OCI-M2 (cell line): ENCODE measurements around the gene PODN.

Experiments
- DNase-seq: peaks from one replicate; lab custom pipeline; 2025; ENCODE audit not compliant: unreplicated experiment; lab: John Stamatoyannopoulos, UW

The PODN gene

DNA sequence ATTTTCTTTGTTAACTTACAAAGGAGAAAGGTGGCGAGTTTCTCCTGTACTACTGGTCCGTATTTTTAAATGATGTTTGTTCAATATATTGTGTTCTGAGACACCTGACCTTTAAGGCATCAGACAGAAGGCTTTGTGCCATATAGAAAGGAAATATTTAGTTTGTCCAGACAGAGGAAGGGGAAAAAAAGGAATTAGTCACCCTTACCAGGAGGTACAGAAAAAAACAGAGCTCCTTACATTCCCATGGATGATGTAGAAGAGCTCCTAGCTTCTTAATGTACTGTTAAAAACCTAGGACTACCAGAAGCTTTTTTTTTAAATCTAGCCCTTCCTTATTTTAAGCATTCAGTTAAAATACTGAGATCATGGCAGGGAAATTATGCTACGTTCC, 12.4 kb upstream of the PODN start:
- no peak for DNase-seq

DNA sequence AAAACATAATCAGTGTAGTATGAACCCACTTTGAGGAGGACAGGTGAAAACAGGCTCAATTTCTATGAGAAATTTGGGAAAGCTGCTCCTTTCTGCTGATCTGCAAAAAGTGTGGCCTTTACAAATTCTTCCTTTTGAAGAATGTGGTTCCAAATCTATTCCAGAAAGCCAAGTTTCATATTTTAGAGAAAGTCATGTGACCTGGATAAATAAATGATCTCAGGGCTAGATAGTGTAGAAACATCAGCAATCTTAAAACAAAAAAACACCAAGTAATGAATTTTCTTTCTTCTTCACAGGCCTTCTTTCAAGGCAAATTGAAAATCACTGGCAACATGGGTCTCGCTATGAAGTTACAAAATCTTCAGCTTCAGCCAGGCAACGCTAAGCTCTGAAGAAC, 11.7 kb upstream of the PODN start:
- no peak for DNase-seq

GRCh38 chr1:53051676-53052075, 10.3 kb upstream of the PODN start:
- DNase-seq = no peak

- no peak for DNase-seq
Measured at GRCh38 chr1:53057127-53057526, 4.9 kb upstream of the PODN start.

GRCh38 chr1:53060579-53060978, 1.4 kb upstream of the PODN start:
- DNase-seq = no peak

GRCh38 chr1:53061123-53061858, 722 bp upstream of the PODN start:
- no peak for DNase-seq

DNA sequence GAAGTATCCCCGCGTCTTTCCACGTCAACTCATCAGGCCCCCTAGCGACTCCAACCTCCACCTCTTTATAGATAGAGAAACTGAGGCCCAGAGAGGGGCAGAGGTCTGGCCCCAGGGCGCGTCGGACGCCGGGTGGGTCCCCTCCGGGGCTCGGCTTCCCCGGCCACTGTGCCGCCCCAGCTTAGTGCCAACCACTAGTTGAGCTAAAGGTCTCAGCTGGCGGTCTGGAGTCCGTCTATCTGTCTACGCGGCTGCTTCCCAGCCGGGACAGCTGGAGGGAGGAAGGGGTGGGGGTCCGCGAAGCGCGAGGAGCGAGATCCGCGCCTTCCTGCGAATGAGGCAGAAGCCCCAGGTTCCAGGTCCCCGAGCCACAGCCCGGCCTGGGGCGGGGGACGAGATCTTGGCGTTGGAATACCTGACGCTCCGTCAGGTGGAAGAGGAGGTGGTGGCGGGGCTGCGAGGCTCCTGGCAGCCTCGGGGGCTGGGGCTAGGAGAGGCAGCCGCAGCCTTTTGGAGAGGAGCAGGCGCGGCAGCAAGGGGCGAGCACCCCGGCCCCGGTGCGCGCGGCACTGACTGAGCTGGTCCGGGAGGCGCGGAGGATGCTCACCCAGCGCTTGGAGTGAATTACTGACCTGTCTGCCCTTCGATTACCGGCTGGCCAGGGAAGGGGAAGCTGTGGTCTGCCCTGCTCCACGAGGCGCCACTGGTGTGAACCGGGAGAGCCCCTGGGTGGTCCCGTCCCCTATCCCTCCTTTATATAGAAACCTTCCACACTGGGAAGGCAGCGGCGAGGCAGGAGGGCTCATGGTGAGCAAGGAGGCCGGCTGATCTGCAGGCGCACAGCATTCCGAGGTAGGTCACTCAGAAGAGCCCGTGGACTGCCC, 937 bp downstream of the PODN start:
- no peak for DNase-seq

DNA sequence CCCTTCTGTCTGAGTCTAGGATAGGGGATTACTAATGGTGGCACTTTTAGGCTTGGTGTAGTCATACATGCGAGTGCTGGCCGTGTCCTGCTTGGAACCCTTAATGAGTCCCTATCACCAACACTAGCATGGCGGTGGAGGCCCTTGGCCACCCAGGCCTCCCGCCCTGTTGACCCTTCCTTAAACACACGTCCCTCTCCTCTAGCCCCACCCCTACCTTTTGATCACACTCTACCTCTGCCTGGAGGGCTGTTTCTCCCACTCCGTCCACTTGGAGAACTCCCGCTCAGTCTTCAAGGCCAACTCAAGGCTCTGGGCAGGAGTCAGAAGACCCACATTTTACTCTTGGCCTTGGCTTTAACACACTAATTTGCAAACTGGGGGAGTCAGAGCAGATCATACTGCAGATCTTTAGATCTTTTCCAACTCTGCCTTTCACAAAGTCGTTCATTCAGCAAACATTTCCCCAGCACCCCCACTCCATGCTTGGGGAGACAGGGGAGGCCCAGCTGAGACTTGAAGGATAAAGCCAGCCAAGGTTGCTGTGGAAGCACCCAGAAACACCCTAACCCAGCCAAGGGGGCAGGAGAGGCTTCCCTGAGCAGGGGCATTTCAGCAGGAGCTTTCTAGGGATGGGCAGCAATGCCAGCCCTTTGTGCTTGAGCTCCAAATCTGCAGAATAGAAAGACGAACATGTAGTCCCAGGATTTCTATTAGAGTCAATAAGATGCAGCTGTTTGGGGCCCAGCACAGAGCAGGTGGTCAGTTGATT, 1.9 kb downstream of the PODN start:
- no peak for DNase-seq

DNA sequence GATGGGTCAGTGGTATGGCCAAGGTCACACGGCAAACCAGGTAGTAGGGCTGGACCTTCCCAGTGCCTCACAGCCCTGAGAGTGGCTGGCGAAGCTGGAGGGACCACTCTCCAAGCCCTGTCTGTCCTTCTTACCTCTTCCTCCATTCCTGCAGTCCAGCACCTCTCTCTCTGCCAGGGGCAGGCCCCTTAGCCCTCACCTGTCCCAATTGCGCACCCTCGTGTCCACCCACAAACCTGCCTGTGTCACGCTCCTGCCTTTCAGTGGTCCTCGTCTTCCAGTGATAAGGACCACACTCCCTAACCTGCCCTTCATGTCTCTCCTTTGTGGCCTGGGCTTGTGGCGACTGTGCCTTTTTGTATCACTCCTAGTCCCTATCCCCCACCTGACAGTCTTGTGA, 3.4 kb downstream of the PODN start:
- no peak for DNase-seq

- DNase-seq = no peak
Measured at GRCh38 chr1:53066488-53066887, 4.5 kb downstream of the PODN start.

DNA sequence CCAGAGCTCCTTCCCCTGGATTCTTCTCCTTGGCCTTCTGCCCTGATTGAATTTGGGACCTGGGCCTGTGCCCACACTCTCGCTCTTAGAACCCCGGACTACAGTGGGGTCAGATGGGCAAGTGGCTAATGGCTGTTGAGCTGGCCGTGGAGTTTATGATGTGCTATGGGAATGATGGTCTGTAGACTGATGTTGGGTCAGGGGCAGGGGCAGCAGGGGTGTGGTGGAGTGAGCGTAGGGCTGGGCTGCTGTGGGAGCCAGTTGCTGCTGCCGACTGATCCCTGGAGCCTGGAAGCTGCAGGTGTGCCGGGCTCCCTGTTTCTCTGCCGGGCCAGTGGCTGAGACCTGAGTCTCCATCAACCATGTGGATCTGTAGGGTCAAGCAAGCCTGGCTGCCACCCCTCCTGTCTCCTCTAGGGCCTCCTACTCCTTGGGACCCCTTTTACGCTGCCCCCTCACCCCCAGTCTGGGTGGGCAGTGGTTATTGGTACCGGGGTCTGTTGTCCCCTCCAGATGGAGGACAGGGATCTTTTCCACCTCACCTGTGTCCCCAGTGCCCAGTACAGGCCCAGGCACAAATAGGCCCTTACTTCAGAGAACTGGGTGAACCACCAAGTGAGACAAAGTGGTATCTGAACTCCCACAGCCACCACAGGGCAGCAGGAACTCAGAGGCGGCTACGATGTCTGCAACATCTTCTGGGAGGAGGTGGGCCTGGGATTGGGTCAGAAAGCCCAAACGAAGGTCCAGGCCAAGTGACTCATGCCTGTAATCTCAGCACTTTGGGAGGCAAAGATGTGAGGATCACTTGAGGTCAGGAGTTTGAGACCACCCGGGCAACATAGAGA, 5.1 kb downstream of the PODN start:
- no peak for DNase-seq

GRCh38 chr1:53067886-53068285, 5.9 kb downstream of the PODN start:
- DNase-seq = no peak

- no peak for DNase-seq
Measured at GRCh38 chr1:53068314-53069099, 6.5 kb downstream of the PODN start.

GRCh38 chr1:53069265-53069662, 7.3 kb downstream of the PODN start:
- DNase-seq = no peak

GRCh38 chr1:53069663-53070327, 7.8 kb downstream of the PODN start:
- no peak for DNase-seq

GRCh38 chr1:53070621-53071020, 8.6 kb downstream of the PODN start:
- no peak for DNase-seq

DNA sequence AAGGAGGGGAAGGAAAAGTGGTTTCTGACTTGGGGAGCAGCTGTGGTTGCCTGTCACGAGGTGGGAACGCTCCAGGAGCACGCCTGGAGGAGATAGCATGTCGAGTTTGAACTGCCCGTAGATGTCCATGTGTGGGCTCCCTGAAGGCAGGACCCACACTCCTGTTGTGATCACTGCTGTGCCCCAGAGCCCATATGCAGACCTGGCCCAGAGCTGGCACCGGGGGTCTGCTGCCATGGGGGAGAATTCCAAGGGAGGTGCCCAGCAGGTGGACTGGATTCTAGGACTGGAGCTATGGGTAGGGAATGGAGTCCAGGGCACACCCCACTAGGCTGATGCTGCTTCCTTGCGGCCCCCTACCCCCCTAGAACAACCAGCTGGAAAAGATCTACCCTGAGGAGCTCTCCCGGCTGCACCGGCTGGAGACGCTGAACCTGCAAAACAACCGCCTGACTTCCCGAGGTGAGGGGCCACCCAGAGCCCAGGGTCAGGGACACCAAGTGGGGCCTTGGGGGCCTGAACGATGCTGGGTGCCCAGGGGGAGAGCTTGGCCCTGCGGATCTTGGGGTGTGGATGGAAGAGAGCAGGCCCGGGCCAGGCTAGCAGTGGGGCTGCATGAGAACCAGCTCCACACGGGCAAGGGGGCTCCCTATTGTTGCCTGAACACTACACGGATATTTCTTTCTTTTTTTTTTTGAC, 9.3 kb downstream of the PODN start:
- no peak for DNase-seq

- DNase-seq = no peak
Measured at GRCh38 chr1:53071915-53072314, 9.9 kb downstream of the PODN start.

GRCh38 chr1:53073287-53073686, 11.3 kb downstream of the PODN start:
- DNase-seq = no peak
